G401.6 (cell line): ENCODE measurements around the gene CNN2.
A peak's percentile ranks its signal among the peaks of the same experiment; 100 is the strongest.

ENCODE experiments used
- FAIRE-seq: peaks from 2 replicates; lab custom pipeline; 2012; peaks lifted over from hg19 to GRCh38; lab: Jason Lieb, UNC

The CNN2 gene

GRCh38 chr19:1028062-1028926 is 1.9 kb downstream of the CNN2 start:
- no peak for FAIRE-seq

- no peak for FAIRE-seq
Measured at GRCh38 chr19:1032264-1032867, 6.0 kb downstream of the CNN2 start.

- FAIRE-seq: no peak
Measured at GRCh38 chr19:1035998-1036621, 9.7 kb downstream of the CNN2 start.

GRCh38 chr19:1037621-1038064 is 11.2 kb downstream of the CNN2 start:
- no peak for FAIRE-seq

- peak; percentile 50 for FAIRE-seq
Measured at GRCh38 chr19:1038978-1039645, 12.7 kb downstream of the CNN2 start.

DNA sequence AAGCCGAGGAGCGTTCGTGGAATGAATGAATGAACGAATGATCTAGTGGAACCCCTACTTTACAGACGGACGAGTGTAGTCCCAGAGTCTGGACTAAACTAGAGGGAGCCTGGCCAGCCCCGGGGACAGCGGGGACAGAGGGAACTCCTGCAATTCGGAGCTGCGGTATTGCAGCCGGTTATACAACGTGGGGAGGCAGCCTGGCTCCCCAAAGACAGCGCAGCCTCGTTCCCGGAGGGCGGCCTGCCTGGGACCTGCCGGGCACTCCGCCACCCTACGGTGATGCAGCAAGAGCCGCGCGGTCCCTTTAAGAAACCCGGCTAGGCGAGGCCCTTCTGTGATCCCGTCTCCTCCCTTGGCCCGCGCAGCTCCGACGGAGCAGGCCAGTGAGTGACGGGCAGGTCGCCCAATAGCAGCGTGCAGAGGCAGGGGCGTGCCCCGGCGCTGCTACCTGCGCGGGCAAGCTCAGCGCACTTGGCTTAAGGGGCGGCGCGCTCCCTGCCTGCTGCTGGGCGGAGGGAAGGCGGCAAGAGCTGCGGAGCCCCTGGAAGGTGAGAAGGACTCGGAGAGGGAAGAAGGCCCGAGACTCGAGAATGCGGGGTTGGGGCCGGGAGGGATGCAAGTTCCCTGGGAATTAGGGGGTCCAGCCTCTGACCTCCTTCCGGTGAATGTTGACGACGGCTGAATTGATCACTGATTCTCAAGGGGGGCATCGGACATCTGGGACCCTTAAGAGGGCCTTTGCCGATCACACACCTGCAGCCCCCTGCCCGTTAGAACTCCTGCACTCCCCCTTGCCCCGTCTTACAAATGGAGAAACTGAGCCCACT is 13.5 kb downstream of the CNN2 start, which contains the start of gene ABCA7:
Gene ABCA7 (plus strand): TSS at position 462 of the 830 bp plus-strand sequence. CDS start 1,255 bp downstream, outside the sequence.
- FAIRE-seq: peak; percentile 95

GRCh38 chr19:1040476-1041271 is 14.3 kb downstream of the CNN2 start:
- FAIRE-seq: peak; percentile 89

- no peak for FAIRE-seq
Measured at GRCh38 chr19:1041272-1041834, 14.9 kb downstream of the CNN2 start.

- FAIRE-seq: no peak
Measured at GRCh38 chr19:1041835-1042685, 15.7 kb downstream of the CNN2 start.

GRCh38 chr19:1042689-1043511 is 16.5 kb downstream of the CNN2 start:
- FAIRE-seq: no peak

- FAIRE-seq: no peak
Measured at GRCh38 chr19:1045247-1045603, 18.8 kb downstream of the CNN2 start.

GRCh38 chr19:1046117-1046626 is 19.8 kb downstream of the CNN2 start:
- no peak for FAIRE-seq

DNA sequence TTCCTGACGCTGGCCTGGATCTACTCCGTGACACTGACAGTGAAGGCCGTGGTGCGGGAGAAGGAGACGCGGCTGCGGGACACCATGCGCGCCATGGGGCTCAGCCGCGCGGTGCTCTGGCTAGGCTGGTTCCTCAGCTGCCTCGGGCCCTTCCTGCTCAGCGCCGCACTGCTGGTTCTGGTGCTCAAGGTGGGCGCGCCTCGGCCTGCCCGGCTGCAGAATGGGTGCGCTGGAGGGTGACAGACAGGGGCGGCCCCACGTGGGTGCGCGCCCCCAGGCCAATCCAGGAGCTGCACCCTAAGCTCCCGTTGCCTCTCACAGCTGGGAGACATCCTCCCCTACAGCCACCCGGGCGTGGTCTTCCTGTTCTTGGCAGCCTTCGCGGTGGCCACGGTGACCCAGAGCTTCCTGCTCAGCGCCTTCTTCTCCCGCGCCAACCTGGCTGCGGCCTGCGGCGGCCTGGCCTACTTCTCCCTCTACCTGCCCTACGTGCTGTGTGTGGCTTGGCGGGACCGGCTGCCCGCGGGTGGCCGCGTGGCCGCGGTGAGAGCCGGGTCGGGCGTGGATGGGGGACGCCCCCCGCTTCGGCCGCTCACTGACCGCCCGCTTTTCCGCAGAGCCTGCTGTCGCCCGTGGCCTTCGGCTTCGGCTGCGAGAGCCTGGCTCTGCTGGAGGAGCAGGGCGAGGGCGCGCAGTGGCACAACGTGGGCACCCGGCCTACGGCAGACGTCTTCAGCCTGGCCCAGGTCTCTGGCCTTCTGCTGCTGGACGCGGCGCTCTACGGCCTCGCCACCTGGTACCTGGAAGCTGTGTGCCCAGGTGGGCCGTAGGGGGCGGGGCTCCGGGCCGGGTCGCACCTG is 20.7 kb downstream of the CNN2 start:
- no peak for FAIRE-seq

GRCh38 chr19:1047696-1048147 is 21.3 kb downstream of the CNN2 start:
- FAIRE-seq: no peak

DNA sequence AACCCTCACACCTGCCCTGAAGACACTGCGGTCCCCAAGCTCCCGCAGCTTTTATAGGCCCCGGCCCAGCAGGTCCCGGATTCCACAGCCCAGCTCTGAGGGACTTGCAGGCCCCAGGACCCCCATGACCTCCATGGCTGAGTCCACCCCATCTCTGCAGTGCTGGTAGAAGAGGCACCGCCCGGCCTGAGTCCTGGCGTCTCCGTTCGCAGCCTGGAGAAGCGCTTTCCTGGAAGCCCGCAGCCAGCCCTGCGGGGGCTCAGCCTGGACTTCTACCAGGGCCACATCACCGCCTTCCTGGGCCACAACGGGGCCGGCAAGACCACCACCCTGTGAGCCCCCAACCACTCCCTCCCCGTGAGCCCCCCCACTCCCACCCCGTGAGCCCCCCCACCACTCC is 22.7 kb downstream of the CNN2 start:
- FAIRE-seq: no peak

- FAIRE-seq: no peak
Measured at GRCh38 chr19:1049800-1050199, 23.4 kb downstream of the CNN2 start.
